GM23338 (cell line): Measurements from ENCODE around the gene ULK3. TPM values are rescaled to one million over a fixed set of nuclear protein-coding genes. Genes with fewer than 3 reads are reported as not detected.

ENCODE experiments used
- ATAC-seq: fragments of 200-7000 bp; cut with Tn5 transposase; 3 replicates; pipeline ENCODE4 v1.9.1; 2020
- DNase-seq: peaks from one replicate; pipeline ENCODE4 v3.0.0-alpha.2; 2015; ENCODE audit warnings: low spot score
- H2AFZ ChIP-seq: fragments of 200-600 bp; sonication (generic); 2 replicates; pipeline ENCODE4 v1.8.0; 2016; ENCODE audit warnings: antibody characterized with exemption, mild to moderate bottlenecking, moderate library complexity
- H3F3A ChIP-seq: fragments of 200-600 bp; sonication (generic); replicated peaks from 2 replicates; pipeline ENCODE4 v1.8.0; 2017; ENCODE audit warnings: antibody characterized with exemption, mixed run types, low read depth
- H3K27ac ChIP-seq: fragments of 200-600 bp; sonication (generic); 2 replicates; pipeline ENCODE4 v1.6.1; 2016; ENCODE audit warnings: low read depth
- H3K27me3 ChIP-seq: fragments of 200-600 bp; sonication (generic); 2 replicates; pipeline ENCODE4 v1.8.0; 2016; ENCODE audit warnings: mild to moderate bottlenecking, mixed run types, moderate library complexity; ENCODE audit not compliant: insufficient read depth
- H3K36me3 ChIP-seq: fragments of 200-600 bp; sonication (generic); 2 replicates; pipeline ENCODE4 v1.8.0; 2016; ENCODE audit warnings: mild to moderate bottlenecking; ENCODE audit not compliant: insufficient read depth
- H3K4me1 ChIP-seq: fragments of 200-600 bp; sonication (generic); 2 replicates; pipeline ENCODE4 v1.8.0; 2016; ENCODE audit warnings: mild to moderate bottlenecking, moderate library complexity; ENCODE audit not compliant: insufficient read depth
- H3K4me2 ChIP-seq: fragments of 200-600 bp; sonication (generic); 2 replicates; pipeline ENCODE4 v1.7.1; 2017; ENCODE audit warnings: mixed run types
- H3K4me3 ChIP-seq: fragments of 200-600 bp; sonication (generic); 2 replicates; pipeline ENCODE4 v1.6.1; 2016; ENCODE audit warnings: mixed run types
- H3K79me2 ChIP-seq: fragments of 200-600 bp; sonication (generic); replicated peaks from 2 replicates; pipeline ENCODE4 v1.8.0; 2017; ENCODE audit warnings: mild to moderate bottlenecking; ENCODE audit not compliant: insufficient read depth
- H3K9me2 ChIP-seq: fragments of 200-600 bp; sonication (generic); 2 replicates; pipeline ENCODE4 v1.8.0; 2017; ENCODE audit not compliant: insufficient read depth
- H4K20me1 ChIP-seq: fragments of 200-600 bp; sonication (generic); replicated peaks from 2 replicates; pipeline ENCODE4 v1.8.0; 2017; ENCODE audit warnings: mild to moderate bottlenecking; ENCODE audit not compliant: insufficient read depth
- H3K27ac Mint-ChIP-seq: 2 replicates; pipeline ENCODE4 v1.8.0; 2020; ENCODE audit warnings: inconsistent platforms, mild to moderate bottlenecking, moderate library complexity, mixed read lengths
- H3K27me3 Mint-ChIP-seq: 3 replicates; pipeline ENCODE4 v1.8.0; 2022; ENCODE audit warnings: low read depth, mild to moderate bottlenecking, moderate library complexity, mixed read lengths, inconsistent platforms; ENCODE audit not compliant: insufficient read depth, poor library complexity
- H3K36me3 Mint-ChIP-seq: 3 replicates; pipeline ENCODE4 v1.8.0; 2021; ENCODE audit warnings: low read depth, mild to moderate bottlenecking, inconsistent platforms, moderate library complexity, mixed read lengths
- H3K4me1 Mint-ChIP-seq: 3 replicates; pipeline ENCODE4 v1.8.0; 2020; ENCODE audit warnings: mild to moderate bottlenecking, inconsistent platforms, mixed read lengths
- H3K4me3 Mint-ChIP-seq: 3 replicates; pipeline ENCODE4 v1.8.0; 2021; ENCODE audit warnings: moderate library complexity, mild to moderate bottlenecking, inconsistent platforms, mixed read lengths
- H3K9me3 Mint-ChIP-seq: 3 replicates; pipeline ENCODE4 v1.8.0; 2020; ENCODE audit warnings: moderate library complexity, mild to moderate bottlenecking, inconsistent platforms, mixed read lengths
- CREB1 ChIP-seq: fragments of 250-450 bp; sonication (Bioruptor Pico); IDR thresholded peaks from 2 replicates; pipeline ENCODE4 v1.5.0; 2020; ENCODE audit warnings: low read depth, mild to moderate bottlenecking, moderate library complexity
- CTCF ChIP-seq, 2 experiments: fragments of 200-600 bp in 1 of 2; sonication (generic) in 1 of 2; conservative IDR thresholded peaks; 2 replicates each; pipeline versions ENCODE4 v1.5.1 to v1.6.1; 2016 to 2017; ENCODE audit warnings: antibody characterized with exemption in 2 of 2, low read depth in 2 of 2, mild to moderate bottlenecking in 2 of 2, moderate library complexity in 1 of 2
- ETS1 ChIP-seq: IDR thresholded peaks from 2 replicates; pipeline ENCODE4 v1.6.1; 2016; ENCODE audit warnings: antibody characterized with exemption
- EZH2 ChIP-seq: fragments of 200-600 bp; sonication (generic); IDR thresholded peaks from one replicate; pipeline ENCODE4 v1.8.0; 2017; ENCODE audit warnings: antibody characterized with exemption, mild to moderate bottlenecking, low read depth; ENCODE audit not compliant: unreplicated experiment
- EZH2phosphoT487 ChIP-seq: fragments of 200-600 bp; sonication (generic); IDR thresholded peaks from one replicate; pipeline ENCODE4 v1.8.1; 2018; ENCODE audit warnings: antibody characterized with exemption; ENCODE audit not compliant: unreplicated experiment
- JUNB ChIP-seq: IDR thresholded peaks from one replicate; pipeline ENCODE4 v1.6.1; 2016; ENCODE audit warnings: antibody characterized with exemption; ENCODE audit not compliant: unreplicated experiment
- NANOG ChIP-seq: IDR thresholded peaks from 2 replicates; pipeline ENCODE4 v1.6.1; 2016; ENCODE audit warnings: antibody characterized with exemption, borderline replicate concordance
- POLR2AphosphoS5 ChIP-seq: IDR thresholded peaks from 2 replicates; pipeline ENCODE4 v1.6.1; 2016; ENCODE audit warnings: antibody characterized with exemption, low read depth
- REST ChIP-seq: IDR thresholded peaks from one replicate; pipeline ENCODE4 v1.6.1; 2018; ENCODE audit warnings: antibody characterized with exemption; ENCODE audit not compliant: unreplicated experiment
- STAT1 ChIP-seq: IDR thresholded peaks from one replicate; pipeline ENCODE4 v1.6.1; 2016; ENCODE audit warnings: antibody characterized with exemption; ENCODE audit not compliant: unreplicated experiment
- ZNF114 ChIP-seq: fragments of 250-450 bp; sonication (Bioruptor Pico); IDR thresholded peaks from 2 replicates; pipeline ENCODE4 v1.5.0; 2020; ENCODE audit warnings: mild to moderate bottlenecking, moderate library complexity
- ZNF331 ChIP-seq: fragments of 250-450 bp; sonication (Bioruptor Pico); IDR thresholded peaks from 2 replicates; pipeline ENCODE4 v1.5.0; 2020; ENCODE audit warnings: low read depth, mild to moderate bottlenecking, moderate library complexity
- ZNF462 ChIP-seq: fragments of 250-450 bp; sonication (Bioruptor Pico); IDR thresholded peaks from 2 replicates; pipeline ENCODE4 v1.5.0; 2020; ENCODE audit warnings: mild to moderate bottlenecking, moderate library complexity
- polyA plus RNA-seq: library from polyadenylated mRNA; unstranded; fragments of >200 nt; fragmentation: Nextera tagmentation; extraction: Ambion mirVana; gene quantifications from 2 replicates; pipeline ENCODE4 v1.2.1, GENCODE V29; 2016
- total RNA-seq: library from RNA; depleted of rRNA; stranded (reverse); fragments of >200 nt; shearing (Covaris generic); gene quantifications from 2 replicates; pipeline ENCODE4 v1.2.3, GENCODE V29; 2014

The ULK3 gene
- total and polyA plus RNA-seq, 2 experiments from 2014 or later, result 20.3 to 35.4 TPM

GRCh38 chr15:74885461-74885860 lies 42.5 kb upstream of the ULK3 start:
- Histone ChIP-seq H3K9me2 (no peaks in the 10 kb centered on the region), H3K36me3 (no peaks in the 10 kb centered on the region), H3K4me1 (peaks cover 6% of the 10 kb centered on the region; the same call in 1 of the 2 replicates), H2AFZ (no peak overlapping the region), H3K27me3 (no peaks in the 10 kb centered on the region), H3K4me3 (no peak overlapping the region), H3K27ac (no peak overlapping the region), H3F3A (no peaks in the 10 kb centered on the region), H3K79me2 (no peaks in the 10 kb centered on the region), H4K20me1 (no peaks in the 10 kb centered on the region), H3K4me2 (no peak overlapping the region)
- Mint-ChIP-seq H3K4me1 (peaks cover 5% of the 10 kb centered on the region; the same call in 1 of the 3 replicates), H3K4me3 (no peak overlapping the region), H3K36me3 (peaks cover 5% of the 10 kb centered on the region), H3K9me3 (peaks cover 18% of the 10 kb centered on the region), H3K27ac (no peak overlapping the region), H3K27me3 (peaks cover 7% of the 10 kb centered on the region)
- no peak for DNase-seq
- TF ChIP-seq CTCF (conservative IDR thresholded peaks at IDR 0.05; ENCODE audit: low read depth in 2 of 2) (no peak), CREB1 (CRISPR knock-in tag) (no peak), EZH2 (no peak), EZH2phosphoT487 (no peak), NANOG (no peak), STAT1 (no peak), ETS1 (no peak), ZNF462 (CRISPR knock-in tag) (no peak), REST (no peak), ZNF331 (no peak), POLR2AphosphoS5 (no peak), JUNB (no peak), ZNF114 (CRISPR knock-in tag) (no peak)
- no peak for ATAC-seq
